ENCODE results near the gene APRT.

Gene APRT

DNA sequence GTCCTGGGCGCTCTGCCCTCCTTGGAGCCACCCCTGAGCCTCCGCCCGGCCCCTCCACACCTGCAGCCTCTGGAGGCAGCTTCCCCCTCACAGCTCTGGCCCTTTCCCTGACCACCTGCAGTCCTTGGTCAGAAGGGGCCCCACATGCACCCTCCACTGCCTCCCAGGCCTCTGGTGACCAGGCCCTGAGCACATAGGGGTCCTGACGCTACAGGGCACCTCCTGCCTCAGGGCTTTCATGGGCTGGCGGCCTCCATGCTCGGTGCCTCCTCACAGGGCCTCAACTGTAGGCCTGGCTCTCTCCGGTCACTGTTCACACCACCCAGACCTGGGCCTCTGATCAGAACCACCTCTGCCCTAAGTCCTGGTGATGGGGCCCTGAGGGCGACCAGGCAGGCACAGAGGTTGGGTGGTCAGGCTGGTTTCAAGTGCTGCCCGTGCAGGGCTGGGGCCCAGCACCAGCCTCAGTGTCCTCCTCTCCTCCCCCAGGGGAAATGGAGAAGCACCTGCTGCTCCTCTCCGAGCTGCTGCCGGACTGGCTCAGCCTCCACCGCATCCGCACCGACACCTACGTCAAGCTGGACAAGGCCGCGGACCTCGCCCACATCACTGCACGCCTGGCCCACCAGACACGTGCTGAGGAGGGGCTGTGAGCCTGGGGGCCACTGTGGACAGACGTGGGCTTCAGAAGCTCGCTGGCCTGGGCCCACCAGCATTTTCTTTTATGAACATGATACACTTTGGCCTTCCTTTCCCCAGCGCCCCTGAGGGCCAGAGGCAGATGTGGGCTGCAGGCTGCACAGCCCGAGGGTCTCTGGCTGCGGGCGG lies 3.9 kb downstream of the APRT start:
- DNase-seq (ENCODE audit: low spot score) = no peak

DNA sequence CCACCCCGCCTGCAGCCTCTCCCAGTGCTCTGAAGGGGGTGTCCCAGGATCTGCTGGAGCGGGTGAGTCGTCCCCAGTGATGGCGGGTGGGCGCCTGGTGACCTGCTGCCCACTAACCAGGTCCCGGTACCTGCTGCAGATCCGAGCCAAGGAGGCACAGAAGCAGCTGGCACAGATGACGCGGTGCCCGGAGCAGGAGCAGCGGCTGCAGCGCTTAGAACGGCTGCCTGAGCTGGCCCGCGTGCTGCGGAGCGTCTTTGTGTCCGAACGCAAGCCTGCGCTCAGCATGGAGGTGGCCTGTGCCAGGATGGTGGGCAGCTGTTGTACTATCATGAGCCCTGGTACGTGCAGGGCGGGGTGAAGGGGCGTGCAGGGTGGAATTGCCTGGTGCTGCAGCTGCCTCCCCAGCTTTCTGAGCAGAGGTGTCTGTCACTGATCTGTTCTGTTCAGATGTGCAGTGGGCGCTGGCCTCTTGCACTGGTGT lies 4.5 kb downstream of the APRT start:
- no peak for DNase-seq (ENCODE audit: low spot score)

DNA sequence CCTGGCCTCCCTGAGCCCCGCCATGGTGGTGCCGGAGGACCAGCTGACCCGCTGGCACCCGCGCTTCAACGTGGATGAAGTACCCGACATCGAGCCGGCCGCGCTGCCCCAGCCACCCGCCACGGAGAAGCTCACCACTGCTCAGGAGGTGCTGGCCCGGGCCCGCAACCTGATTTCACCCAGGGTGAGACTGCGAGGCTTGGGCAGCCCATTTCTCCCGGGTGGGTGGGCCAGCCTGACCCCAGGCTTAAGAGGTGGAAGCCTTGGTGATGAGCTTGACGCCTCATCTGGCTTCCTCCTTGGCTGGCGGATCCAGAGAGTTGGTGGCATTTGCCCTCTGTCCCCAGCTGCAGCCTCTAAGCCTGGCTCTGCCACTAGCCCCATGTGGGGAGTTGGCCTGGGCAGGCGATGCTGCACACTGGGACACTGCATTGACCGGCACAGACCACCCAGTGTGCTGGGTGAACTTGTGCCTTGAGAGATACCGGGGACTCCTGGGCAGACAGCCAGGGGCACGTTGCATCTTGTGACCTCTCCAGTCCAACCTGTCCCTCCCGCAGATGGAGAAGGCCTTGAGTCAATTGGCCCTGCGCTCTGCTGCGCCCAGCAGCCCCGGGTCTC lies 5.1 kb downstream of the APRT start:
- no peak for DNase-seq (ENCODE audit: low spot score)

DNA sequence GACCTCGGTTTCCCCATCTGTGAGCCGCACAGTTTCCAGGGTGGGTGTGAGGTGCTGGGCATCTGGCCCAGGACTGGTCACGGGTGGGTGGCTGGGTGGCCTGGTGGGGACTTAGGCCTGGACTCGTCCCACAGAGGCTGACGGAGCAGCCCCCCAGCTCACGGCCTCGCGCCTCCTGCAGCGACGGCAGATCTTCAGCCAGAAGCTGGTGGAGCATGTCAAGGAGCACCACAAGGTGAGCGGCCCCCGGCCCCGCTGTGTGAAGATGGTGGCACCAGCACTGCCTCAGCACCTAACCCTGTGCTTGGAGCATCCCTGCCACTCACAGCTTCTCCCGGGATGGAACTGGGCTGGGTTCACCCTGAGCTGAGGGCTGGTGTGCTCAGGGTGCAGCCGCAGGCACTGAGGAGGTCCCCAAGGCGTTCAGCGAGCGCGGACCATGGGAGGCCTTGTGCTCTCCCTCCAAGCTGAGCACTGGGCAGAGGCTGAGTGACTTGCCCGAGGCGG lies 5.8 kb downstream of the APRT start:
- no peak for DNase-seq (ENCODE audit: low spot score)

DNA sequence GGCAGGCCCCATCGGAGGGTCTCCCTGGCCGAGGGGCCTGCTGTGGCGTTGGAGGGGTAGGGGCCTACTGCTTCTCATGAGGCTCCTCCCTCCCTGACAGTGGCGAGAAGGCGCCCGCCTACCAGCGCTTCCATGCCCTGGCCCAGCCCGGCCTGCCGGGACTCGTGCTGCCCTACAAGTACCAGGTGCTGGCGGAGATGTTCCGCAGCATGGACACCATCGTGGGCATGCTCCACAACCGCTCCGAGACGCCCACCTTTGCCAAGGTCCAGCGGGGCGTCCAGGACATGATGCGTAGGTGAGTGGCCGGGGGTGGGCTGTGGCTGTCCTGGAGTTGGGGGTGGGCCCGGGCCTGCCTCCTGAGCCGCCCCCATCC lies 6.4 kb downstream of the APRT start:
- DNase-seq (ENCODE audit: low spot score) = no peak

DNA sequence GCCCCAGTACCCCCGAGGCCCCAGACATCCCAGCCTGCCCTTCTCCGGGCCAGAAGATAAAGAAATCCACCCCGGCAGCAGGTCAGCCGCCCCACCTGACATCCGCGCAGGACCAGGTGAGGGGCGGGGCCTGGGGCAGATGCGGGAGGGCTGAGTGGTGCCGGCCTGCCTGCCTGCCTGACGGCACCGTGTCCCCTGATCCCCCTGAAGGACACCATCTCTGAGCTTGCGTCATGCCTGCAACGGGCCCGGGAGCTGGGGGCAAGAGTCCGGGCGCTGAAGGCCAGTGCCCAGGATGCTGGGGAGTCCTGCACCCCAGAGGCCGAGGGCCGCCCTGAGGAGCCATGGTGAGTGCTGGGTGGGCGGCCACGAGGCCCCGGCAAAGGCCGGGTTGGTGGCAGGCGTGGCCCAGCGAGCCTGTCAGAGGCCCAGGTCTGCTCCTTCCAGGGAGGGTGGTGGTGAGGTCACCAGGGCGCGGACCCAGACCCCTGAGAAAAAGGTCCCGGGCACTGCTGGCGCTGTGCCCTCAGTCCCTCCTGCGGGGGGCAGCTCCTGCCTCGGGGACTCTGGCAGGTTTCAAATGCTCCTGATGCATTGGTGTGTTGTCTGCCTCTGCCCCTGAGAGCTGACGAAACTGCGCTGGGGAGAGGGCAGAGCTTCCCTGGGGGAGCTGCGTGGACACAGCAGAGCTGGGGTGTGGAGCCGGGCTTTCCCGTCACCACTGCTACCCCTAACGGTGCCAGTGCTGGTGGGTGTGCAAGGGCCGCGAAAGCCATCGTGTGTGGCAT lies 7.0 kb downstream of the APRT start:
- no peak for DNase-seq (ENCODE audit: low spot score)

DNA sequence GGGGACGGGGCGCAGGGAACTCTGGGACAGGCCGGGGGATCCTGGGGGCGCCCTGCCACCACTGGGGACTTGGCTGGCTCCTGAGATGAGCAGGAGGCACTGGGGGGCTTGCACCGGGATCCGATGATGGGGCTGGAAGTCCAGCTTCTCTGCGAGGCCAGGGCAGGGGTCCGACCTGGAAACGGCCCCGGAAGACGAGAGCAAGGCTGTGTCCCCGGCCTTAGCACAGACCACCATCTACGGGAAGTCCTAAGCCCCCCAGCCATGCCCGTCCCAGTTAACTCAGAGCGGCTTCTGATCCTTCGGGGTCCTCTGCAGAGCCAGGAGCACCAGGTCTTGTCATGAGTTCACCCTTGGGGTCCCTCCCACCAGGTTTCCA lies 7.6 kb downstream of the APRT start:
- DNase-seq (ENCODE audit: low spot score) = no peak

DNA sequence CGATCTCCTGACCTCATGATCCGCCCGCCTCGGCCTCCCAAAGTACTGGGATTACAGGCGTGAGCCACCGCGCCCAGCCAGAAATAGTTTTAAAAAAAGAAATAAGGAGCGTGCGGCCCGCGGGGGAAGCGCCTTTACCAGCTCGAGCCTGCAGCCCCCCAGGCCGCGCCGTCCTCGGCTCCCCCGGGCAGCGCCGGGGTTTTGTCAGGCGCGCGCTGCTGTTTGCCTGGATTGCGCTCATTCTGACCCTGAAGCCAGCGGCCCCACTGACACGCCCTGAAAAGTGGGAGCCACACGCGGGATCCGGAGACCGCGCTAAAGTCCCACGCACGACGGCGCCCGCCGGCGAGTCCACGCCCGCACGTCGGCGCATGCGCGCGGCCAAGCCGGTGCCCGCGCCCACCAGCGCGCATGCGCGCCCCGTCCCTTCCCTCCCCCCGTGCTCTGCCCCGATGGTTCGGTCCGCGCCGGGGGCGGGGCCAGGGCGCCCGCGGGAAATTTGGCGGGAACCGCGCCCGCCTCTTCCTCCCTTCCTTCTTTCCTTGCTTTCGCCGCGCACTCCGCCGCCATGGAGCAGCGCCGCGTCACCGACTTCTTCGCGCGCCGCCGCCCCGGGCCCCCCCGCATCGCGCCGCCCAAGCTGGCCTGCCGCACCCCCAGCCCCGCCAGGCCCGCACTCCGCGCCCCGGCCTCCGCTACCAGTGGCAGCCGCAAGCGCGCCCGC lies 8.3 kb downstream of the APRT start, which contains the start of gene CDT1:
Gene CDT1 (plus strand): TSS at position 526 of the 724 bp plus-strand sequence. CDS start 43 bp downstream, at position 569.
- DNase-seq (ENCODE audit: low spot score) = peak; percentile 85

DNA sequence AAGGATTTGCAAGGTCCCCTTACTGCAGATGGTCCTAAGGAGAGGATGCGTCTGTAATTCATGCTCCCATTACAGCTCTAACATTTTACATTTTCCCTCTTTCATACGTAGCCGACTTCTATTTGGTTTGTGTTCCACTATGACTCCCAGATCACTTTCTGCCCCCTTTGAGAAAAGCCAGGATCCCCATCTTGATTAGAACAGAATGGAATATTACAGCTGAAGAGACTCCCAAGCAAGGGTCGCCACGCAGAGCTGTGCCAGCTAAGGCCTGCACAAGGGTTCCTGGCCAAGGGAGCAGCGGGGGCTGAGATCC lies 11.5 kb downstream of the APRT start:
- no peak for DNase-seq (ENCODE audit: low spot score)

DNA sequence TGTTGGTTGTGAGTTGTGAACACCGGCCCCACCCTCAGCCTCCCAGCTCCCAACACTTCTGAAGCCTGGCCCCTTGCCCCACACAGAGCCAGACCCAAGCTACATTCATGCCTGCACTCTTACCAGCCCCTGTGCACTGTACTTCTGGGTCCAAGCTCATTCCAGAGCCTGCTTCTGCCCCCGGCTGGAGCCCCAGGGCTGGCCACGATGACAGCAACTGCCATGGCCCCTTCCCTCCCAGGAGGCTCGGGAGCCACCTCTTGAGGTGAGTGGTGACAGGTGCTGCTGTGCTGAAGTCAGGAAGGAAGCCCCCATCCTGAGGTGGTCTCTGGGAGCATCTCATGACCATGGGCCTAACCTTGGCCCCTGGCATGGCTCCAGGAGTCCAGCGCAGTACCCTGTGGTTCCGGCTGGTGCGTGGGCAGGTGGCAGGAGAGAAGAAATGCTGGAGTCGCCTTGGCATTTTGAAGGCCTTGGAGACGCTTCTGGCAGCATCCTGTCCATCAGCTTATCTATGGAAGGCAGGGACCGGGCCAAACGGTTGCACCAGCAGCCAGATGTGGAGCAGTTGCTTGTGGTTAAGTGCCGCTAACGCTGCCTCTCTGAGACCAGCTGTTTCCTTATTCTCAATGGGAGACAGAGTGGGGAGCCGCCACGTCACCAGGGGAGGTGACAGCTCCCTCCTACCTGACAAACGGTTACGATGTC lies 12.0 kb downstream of the APRT start:
- no peak for DNase-seq (ENCODE audit: low spot score)

DNA sequence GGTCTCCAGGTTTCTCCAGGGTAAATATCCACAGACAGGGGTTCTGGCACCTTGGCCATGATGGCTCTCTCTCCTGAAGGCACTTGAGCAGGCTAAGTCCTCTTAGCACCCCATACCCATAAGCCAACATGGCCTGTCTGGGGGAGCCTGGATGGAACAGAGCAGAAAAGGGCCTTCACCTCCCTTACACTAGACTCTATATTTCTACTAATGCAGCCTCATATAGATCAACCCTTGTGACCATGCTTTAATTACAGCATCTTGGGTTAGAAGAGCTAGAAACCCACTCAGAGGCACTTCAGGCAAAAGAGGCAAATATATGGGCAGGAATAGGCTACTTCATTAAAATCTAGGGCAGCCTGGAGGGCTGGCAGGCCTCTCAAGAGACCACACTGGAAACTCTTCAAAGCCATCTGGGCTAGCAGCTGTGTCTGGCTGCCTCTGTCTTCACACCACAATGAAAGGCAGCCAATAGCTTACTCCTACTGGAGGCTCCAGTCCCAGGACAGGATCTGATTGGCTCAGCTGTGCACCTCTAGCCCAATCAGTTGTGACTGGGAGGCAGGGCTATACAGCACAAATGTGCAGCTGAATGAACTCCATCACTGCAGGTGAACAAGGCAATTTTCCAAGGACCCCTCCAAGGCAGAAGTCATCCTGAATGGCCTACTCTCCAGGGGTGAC lies 12.8 kb downstream of the APRT start:
- no peak for DNase-seq (ENCODE audit: low spot score)

DNA sequence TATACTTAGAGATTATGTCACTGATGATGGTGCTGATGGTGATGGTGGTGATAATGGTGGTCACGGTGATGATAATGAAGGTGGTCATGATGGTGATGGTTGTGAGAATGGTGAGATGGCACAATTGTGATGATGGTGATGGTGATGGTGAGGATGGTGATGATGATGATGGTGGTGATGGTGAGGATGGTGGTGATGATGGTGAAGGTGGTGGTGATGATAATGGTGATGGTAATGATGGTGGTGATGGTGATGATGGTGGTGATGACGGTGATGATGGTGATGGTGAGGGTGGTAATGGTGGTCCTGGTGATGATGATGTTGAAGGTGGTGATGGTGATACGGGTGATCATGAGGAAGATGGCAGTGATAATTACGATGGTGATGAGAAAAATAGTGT lies 13.7 kb downstream of the APRT start:
- no peak for DNase-seq (ENCODE audit: low spot score)

DNA sequence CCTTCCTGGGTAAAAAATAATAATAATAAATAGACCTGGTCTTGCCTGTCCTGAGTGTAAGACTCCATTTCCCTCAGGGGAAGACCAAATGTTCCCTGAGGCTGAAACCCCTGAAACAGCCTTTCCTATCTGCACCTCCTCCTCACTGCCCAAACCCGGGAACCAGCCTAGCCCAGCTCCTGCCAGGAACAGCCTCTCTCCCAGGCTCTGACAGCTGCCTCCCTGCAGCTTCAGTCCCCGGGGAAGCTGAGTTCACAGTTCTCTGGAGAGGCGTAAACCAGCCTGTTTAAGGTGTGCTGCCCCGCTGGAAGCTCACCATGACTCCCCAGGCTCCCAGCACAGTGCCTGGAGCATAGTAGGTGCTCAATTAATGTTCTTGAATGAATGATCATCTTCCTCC lies 15.4 kb downstream of the APRT start:
- no peak for DNase-seq (ENCODE audit: low spot score)

DNA sequence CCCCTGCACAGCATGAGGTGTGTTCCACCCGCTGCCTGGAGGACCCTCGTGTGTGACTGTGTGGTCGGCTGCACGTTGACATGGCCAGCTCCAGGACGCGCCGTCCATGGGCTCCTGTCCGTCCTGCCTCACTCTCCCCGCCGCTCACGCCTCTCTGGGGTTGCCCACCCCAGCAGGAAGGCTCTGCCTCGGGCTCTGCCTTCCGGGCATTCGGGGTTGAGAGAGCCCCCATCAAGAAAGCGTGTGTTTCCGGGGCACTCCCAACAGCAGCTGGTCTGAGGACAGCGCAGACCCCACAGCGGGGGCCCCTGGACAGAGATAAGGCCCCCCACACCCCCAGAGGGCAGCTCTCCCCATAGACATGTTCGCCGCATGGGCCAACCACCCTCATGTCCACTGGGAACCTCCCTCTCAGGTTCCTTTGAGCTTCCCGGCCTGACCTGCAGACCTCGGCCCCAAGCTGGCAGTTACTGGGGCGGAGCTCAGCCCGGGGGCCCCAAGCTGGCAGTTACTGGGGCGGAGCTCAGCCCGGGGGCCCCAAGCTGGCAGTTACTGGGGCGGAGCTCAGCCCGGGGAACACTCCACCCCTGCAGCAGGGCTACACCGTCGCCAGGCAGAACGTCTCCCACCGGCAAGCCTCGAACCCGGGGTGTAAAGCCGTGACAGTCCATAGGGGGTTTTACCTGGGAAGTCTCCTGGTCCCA lies 18.3 kb downstream of the APRT start:
- no peak for DNase-seq (ENCODE audit: low spot score)

DNA sequence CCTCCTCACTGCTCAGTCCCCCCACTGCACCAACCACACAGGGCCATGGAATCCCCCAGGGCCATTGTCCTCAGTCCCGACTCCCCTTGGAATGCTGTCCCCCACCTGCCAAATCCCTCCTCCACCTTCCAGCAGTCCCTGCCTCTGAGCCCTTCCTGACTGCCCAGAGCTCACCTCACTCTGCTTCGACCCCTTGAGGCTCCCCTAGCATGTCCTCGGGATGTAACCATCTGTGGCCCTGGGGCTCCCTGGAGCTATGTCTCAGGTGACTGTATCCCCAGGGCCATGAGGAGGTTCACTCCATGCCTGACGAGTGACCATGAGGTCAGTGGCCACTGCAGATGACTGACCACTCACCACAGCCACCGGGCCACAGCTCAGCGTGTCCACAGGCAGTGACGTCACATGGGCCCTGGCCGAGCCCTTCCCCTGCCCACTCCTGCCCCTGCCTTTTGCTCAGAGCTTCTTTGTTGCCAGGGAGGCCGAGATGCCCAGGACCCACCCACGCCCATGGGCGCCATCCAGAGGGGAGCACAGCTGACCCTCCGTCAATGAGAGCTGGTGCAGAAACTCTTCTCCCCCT lies 19.0 kb downstream of the APRT start:
- no peak for DNase-seq (ENCODE audit: low spot score)

DNA sequence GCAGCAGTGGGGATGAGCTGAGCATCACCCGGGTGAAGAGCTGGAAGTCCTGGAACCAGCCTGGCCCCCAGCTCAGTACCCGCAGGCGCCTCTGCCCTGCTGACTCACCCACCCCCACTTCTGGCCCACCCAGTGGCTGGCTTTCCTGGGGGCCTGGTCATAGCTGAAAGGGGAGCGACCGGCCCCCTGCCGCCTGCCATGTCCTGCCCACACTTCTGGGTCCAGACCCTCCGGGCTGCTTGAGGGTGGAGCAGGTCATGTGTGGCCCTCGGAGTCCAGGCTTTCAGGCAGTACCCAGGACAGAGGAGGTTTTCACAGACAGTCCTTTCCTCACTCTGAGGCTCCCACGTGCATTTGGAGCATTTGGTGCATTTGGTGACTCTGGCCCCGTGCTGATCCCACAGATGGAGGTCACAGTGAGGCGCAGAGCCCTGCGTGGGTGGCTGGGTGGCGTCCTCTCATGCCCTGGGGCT lies 19.6 kb downstream of the APRT start:
- DNase-seq (ENCODE audit: low spot score) = no peak

DNA sequence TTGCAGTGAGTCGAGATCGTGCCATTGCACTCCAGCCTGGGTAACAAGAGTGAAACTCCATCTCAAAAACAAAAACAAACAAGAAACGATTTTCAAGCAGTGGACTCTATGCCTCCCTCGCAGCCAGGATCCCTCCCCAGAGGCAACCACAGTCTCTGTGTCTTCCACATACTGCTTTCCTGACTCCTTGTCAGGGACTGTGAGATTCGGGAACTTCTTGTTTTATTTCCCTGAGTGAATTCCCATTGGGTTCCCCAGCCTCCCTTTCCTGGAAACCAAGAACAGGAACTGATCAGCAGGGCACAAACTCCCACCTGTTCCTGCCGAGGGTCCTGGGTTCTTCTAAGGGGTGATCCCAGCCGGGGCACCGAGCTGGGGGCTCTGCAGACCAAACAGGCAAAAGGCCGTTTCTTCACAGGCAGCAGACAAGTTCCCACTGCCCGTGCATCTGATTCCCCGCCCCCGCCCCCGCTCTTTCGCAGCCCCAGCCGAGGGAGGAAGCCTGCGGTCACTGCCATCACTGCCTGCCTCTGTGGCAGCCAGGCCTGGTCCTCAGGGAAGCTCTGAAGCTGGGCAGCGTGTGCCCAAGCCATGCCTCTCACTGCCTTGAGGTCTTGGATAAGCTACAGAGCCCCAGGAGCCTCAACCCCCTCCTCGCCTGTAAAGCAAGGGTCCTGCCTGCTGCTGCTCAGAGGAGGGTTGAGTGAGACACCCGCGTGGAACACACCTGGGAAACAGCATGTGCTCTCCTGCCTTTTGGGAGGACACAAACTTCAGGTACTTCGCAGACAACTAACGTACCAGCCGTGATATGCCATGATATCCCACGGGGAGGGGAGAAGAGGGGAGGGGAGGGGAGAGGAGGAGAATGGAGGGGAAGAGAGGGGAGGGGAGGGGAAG lies 21.2 kb downstream of the APRT start:
- DNase-seq (ENCODE audit: low spot score) = no peak

DNA sequence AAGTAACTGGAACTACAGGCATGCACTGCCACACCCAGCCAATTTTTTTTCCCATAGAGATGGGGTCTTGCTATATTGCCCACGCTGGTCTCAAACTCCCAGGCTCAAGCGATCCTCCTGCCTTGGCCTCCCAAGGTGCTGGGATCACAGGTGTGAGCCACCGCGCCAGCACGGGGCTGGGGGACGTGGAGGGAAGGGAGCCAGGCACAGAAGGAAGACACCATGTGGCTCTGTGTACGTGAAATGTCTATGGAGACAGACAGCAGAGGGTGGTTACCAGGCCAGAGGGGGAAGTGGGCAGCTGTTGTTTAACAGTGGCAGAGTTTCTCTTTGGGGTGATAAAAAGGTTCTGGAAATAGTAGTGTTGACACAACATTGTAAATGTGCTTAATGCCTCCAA lies 22.1 kb downstream of the APRT start:
- DNase-seq (ENCODE audit: low spot score) = no peak
